ENCODE measurements around the gene ACKR4. TPM values are rescaled to one million over a fixed set of nuclear protein-coding genes. Genes with fewer than 3 reads are reported as not detected.

The ACKR4 gene
- total and polyA plus RNA-seq, 2 donors (not counting 3 experiments of a cell fraction or from before 2014, with no cell fraction given), result 3.2 to 14.3 TPM

- intact Hi-C loops (cut with micrococcal nuclease) (loop anchor here (2.0 kb wide), 2 partner anchors 49 to 291 kb away; no protein-coding TSS in a partner anchor), dilution Hi-C loops (cut with MboI; ENCODE audit: extremely low pct_ligation_motif_present, low sequenced_read_pairs) (loop anchor here (25.0 kb wide), 1 partner anchor 106 kb away; no protein-coding TSS in a partner anchor)
- CTCF ChIA-PET, result interaction anchor here (0.6 to 6.8 kb wide), 27 partner anchors 10 to 572 kb away, joined by 3 to 423 read pairs (median 9); partner anchors contain the start of genes ACAD11, ACKR4 and UBA5
- DNase-seq (ENCODE audit: low read depth, low spot score) (no peak), FAIRE-seq (no peak)
- H3K4me3 ChIP-seq (replicated peaks in 1 of 3; ENCODE audit: insufficient read depth in 1 of 3, low read depth in 1 of 3, low read length in 3 of 3), result no peak overlapping the region
- H3K36me3 ChIP-seq (ENCODE audit: control insufficient read depth in 2 of 2, extremely low read depth in 1 of 2, insufficient read depth in 2 of 2, low read length in 2 of 2), result no peaks in the 10 kb centered on the region
- H3K4me2 ChIP-seq (ENCODE audit: insufficient read depth, low read length), result no peak overlapping the region
- BruUV-seq (replicated peaks), result no TSS peak
- no peaks in the 10 kb centered on the region for H4K20me1 ChIP-seq (replicated peaks; ENCODE audit: control insufficient read depth, extremely low read depth, insufficient read depth, low read length)
- H3K4me1 ChIP-seq (ENCODE audit: control insufficient read depth, extremely low read depth, insufficient read depth, low read length), result peaks cover 15% of the 10 kb centered on the region
- H2AFZ ChIP-seq (ENCODE audit: low read depth, low read length), result no peak overlapping the region
- H3K79me2 ChIP-seq (ENCODE audit: control insufficient read depth, insufficient read depth, low read length), result no peaks in the 10 kb centered on the region
- H3K9me3 ChIP-seq (replicated peaks; ENCODE audit: control insufficient read depth, insufficient read depth, low read length), result no peaks in the 10 kb centered on the region
- no peak overlapping the region for H3K9ac ChIP-seq (replicated peaks; ENCODE audit: extremely low read depth, insufficient read depth, low read length)
- H3K9me1 ChIP-seq (replicated peaks; ENCODE audit: control insufficient read depth, extremely low read depth, insufficient read depth, low read length), result no peaks in the 10 kb centered on the region
- no peak overlapping the region for H3K27ac ChIP-seq (ENCODE audit: insufficient read depth, low read depth, low read length)
- TF ChIP-seq CTCF (IDR thresholded peaks at IDR 0.05; ENCODE audit: extremely low read depth in 1 of 2, insufficient read depth in 1 of 2, low read depth in 1 of 2, low read length in 2 of 2), result no peak
- no peak for TF ChIP-seq JUN (IDR thresholded peaks at IDR 0.05; ENCODE audit: borderline replicate concordance, insufficient read depth, insufficient read length, low read depth)
- no peak for TF ChIP-seq POLR2AphosphoS5 (IDR thresholded peaks at IDR 0.05; ENCODE audit: insufficient read depth, low read depth, low read length)
- no peak for TF ChIP-seq POLR2A (IDR thresholded peaks at IDR 0.05; ENCODE audit: low read depth, low read length)
- no peak for TF ChIP-seq MYC (IDR thresholded peaks at IDR 0.05; ENCODE audit: low read depth, low read length)
- TF ChIP-seq GATA2 (IDR thresholded peaks at IDR 0.05; ENCODE audit: insufficient read depth, insufficient read length, low read depth, low read length), result no peak
- TF ChIP-seq FOS (IDR thresholded peaks at IDR 0.05; ENCODE audit: borderline replicate concordance, insufficient read depth, low read length), result no peak
- TF ChIP-seq EZH2 (IDR thresholded peaks at IDR 0.05; ENCODE audit: borderline replicate concordance, low read depth, low read length, severe bottlenecking), result no peak
- no peak for TF ChIP-seq MAX (IDR thresholded peaks at IDR 0.05; ENCODE audit: insufficient read depth, insufficient read length)
- H3K27me3 ChIP-seq (ENCODE audit: control insufficient read depth in 2 of 2, insufficient read depth in 2 of 2, low read length in 2 of 2), result no peaks in the 10 kb centered on the region
- POLR2A ChIA-PET, result interaction anchor here (1.1 kb wide), 1 partner anchor 108 kb away, joined by 4 read pairs; no protein-coding TSS in a partner anchor
Observed at GRCh38 chr3:132643366-132643765, 46.3 kb downstream of the ACKR4 start.
